Colonic mucosa (tissue), 4 donors: ENCODE results near the gene ZXDB. TPM values are rescaled to one million over a fixed set of nuclear protein-coding genes. Genes with fewer than 3 reads are reported as not detected.

ENCODE experiments used
- DNase-seq: peaks from one replicate; pipeline ENCODE4 v3.0.0-alpha.2; 2020
- H3K27ac ChIP-seq: fragments of 200-600 bp; one replicate; pipeline ENCODE4 v1.8.0; 2021
- H3K27me3 ChIP-seq: fragments of 200-600 bp; one replicate; pipeline ENCODE4 v1.8.0; 2021
- H3K36me3 ChIP-seq: fragments of 200-600 bp; one replicate; pipeline ENCODE4 v1.8.0; 2021
- H3K4me1 ChIP-seq: fragments of 200-600 bp; one replicate; pipeline ENCODE4 v1.8.0; 2021; ENCODE audit warnings: mild to moderate bottlenecking
- H3K4me3 ChIP-seq: fragments of 200-600 bp; one replicate; pipeline ENCODE4 v1.8.0; 2021
- H3K9ac ChIP-seq, 2 donors: one replicate each; pipeline ENCODE4 v1.7.0; 2013; ENCODE audit warnings: control low read depth in 2 of 2, low read depth in 2 of 2, low read length in 2 of 2
- H3K9me3 ChIP-seq: fragments of 200-600 bp; one replicate; pipeline ENCODE4 v1.8.0; 2021
- CTCF ChIP-seq: fragments of 200-600 bp; IDR thresholded peaks from one replicate; pipeline ENCODE4 v1.8.0; 2022; ENCODE audit warnings: antibody characterized with exemption, mild to moderate bottlenecking
- intact Hi-C: fragments of 100-400 bp; cut with DNase I; formaldehyde crosslinking; loops from one replicate; pipeline ENCODE4 v1.14.1; 2022
- total RNA-seq, 2 donors: library from RNA; stranded (reverse); fragmentation: NEBNext Ultra II Directional in 1 of 2; extraction: Animal tissue kit (Norgen Biotek cat#: 25700) in 1 of 2; gene quantifications; one replicate each; pipeline ENCODE4 v1.2.1, GENCODE V29; 2021
- donor health status: healthy.
- donor health status: DM: no; HTN: no; CAD: no.
- donor health status: DM: no; HTN: no; CAD: no.

ZXDB gene
- total RNA-seq, 2 donors from 2014 or later, result 5.1 to 7.9 TPM

DNA sequence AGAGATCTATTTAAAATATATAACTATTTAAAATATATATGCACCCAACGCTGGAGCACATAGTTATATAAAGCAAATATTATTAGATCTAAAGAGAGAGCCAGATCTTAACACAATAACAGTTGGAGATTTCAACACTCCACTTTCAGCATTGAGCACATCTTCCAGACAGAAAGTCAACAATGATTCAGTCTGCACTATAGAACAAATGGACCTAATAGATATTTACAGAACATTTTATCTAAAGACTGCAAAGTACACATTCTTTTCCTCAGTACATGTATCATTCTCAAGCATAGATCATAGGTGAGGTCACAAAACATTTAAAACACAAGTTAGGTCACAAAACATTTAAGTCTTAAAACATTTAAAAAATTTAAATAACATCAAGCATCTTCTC is 51.9 kb downstream of the ZXDB start:
- H3K9me3 ChIP-seq, result no peaks in the 10 kb centered on the region
- no peaks in the 10 kb centered on the region for H3K36me3 ChIP-seq
- H3K9ac ChIP-seq, result no peak overlapping the region
- no peaks in the 10 kb centered on the region for H3K27me3 ChIP-seq
- no peak for DNase-seq
- no peak overlapping the region for H3K27ac ChIP-seq
- intact Hi-C loops, result no loop called here
- TF ChIP-seq CTCF, result no peak
- H3K4me1 ChIP-seq, result no peaks in the 10 kb centered on the region
- no peak overlapping the region for H3K4me3 ChIP-seq

- Histone ChIP-seq H3K9ac (no peak overlapping the region), H3K9me3 (no peaks in the 10 kb centered on the region), H3K27ac (no peak overlapping the region), H3K4me3 (no peak overlapping the region), H3K27me3 (no peaks in the 10 kb centered on the region), H3K4me1 (no peaks in the 10 kb centered on the region), H3K36me3 (no peaks in the 10 kb centered on the region)
- intact Hi-C loops, result no loop called here
- no peak for TF ChIP-seq CTCF
- no peak for DNase-seq
Measured at GRCh38 chrX:57647020-57647419, 55.2 kb downstream of the ZXDB start.

Other genes starting within 250 kb of the ZXDB start
- not detected for gene NLRP2B, start 88.2 kb downstream of the ZXDB start, total RNA-seq